ENCODE measurements around the gene TMEM132A. TPM values are rescaled to one million over a fixed set of nuclear protein-coding genes. Genes with fewer than 3 reads are reported as not detected.

Gene TMEM132A
- total RNA-seq, 1 experiment from 2014 or later: 95.5 TPM

DNA sequence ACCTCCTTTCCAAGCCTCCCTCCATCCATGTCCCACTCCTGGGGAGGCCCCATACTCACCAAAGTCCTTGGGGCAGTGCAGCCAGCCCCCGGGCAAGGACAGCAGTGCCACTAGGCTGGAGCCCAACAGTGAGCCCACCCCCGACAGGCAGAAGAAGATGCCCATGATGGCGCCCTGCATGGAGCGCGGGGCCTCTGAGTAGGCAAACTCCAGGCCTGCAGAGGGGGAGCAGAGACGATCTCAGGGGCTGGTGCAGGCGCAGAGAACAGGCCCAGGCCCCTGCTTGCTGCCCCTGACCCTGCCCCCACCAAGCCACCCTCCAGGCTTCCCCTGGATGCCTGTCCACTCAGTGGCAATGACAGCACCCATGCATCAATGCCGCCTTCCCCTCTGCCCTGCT is 13.6 kb downstream of the TMEM132A start:
- Histone ChIP-seq H4K91ac (ENCODE audit: insufficient read length, low read depth, low read length) (no peak overlapping the region), H3K23ac (ENCODE audit: insufficient read length, low read depth, low read length) (no peak overlapping the region), H3K18ac (ENCODE audit: insufficient read length, low read depth, low read length) (no peak overlapping the region), H2BK20ac (ENCODE audit: low read depth, low read length, poor library complexity, severe bottlenecking) (no peak overlapping the region), H3K14ac (ENCODE audit: insufficient read depth, low read length) (no peak overlapping the region), H3T11ph (ENCODE audit: low read length) (no peak overlapping the region), H3K9ac (ENCODE audit: extremely low read depth, insufficient read length, low read length) (no peak overlapping the region), H4K8ac (replicated peaks; ENCODE audit: insufficient read length, low read depth, low read length) (no peak overlapping the region), H2BK15ac (ENCODE audit: low read depth, low read length) (no peak overlapping the region), H2AK5ac (ENCODE audit: insufficient read length, low read length) (no peak overlapping the region), H3K23me2 (ENCODE audit: insufficient read length, low read depth, low read length, poor library complexity, severe bottlenecking) (no peaks in the 10 kb centered on the region), H3K4me2 (ENCODE audit: insufficient read depth, insufficient read length, low read length) (no peak overlapping the region), H2BK12ac (ENCODE audit: insufficient read length, low read depth, low read length) (no peak overlapping the region), H3K4ac (ENCODE audit: low read depth, low read length) (no peak overlapping the region), H3K27ac (ENCODE audit: insufficient read length, low read depth, low read length) (no peak overlapping the region), H2BK120ac (ENCODE audit: low read depth, low read length, poor library complexity, severe bottlenecking) (no peak overlapping the region), H3K56ac (ENCODE audit: insufficient read length, low read depth, low read length) (no peak overlapping the region), H4K5ac (ENCODE audit: insufficient read length, low read depth, low read length) (no peak overlapping the region), H3K4me1 (ENCODE audit: insufficient read depth, low read length) (no peaks in the 10 kb centered on the region), H3K9me3 (ENCODE audit: control insufficient read depth, low read depth, low read length) (no peaks in the 10 kb centered on the region), H4K20me1 (ENCODE audit: control insufficient read depth, insufficient read depth, insufficient read length) (no peaks in the 10 kb centered on the region), H3K27me3 (ENCODE audit: insufficient read depth, low read length) (no peaks in the 10 kb centered on the region), H2AFZ (ENCODE audit: low read length) (no peak overlapping the region), H3K79me2 (ENCODE audit: insufficient read depth, low read length) (no peaks in the 10 kb centered on the region), H2BK5ac (ENCODE audit: insufficient read length, low read length) (no peak overlapping the region), H3K79me1 (ENCODE audit: insufficient read depth, low read depth, low read length, poor library complexity, severe bottlenecking) (no peaks in the 10 kb centered on the region)
- Mint-ChIP-seq H3K36me3 (ENCODE audit: insufficient read depth in 1 of 3, low read depth in 3 of 3) (peaks cover 4 to 26% (median 19%) of the 10 kb centered on the region in 3 experiments; a peak in 6 of 7 replicates), H3K4me1 (peaks cover 7 to 11% of the 10 kb centered on the region in 2 experiments; a peak in 3 of 4 replicates), H3K9me3 (no peaks in the 10 kb centered on the region), H3K27ac (peak overlapping the region in 2 of 3 experiments; percentile 44 to 47; a peak in 1 of 7 replicates), H3K27me3 (ENCODE audit: low read depth) (peaks cover 3% of the 10 kb centered on the region), H3K4me3 (no peak overlapping the region)
- TF ChIP-seq, protein P1, sequence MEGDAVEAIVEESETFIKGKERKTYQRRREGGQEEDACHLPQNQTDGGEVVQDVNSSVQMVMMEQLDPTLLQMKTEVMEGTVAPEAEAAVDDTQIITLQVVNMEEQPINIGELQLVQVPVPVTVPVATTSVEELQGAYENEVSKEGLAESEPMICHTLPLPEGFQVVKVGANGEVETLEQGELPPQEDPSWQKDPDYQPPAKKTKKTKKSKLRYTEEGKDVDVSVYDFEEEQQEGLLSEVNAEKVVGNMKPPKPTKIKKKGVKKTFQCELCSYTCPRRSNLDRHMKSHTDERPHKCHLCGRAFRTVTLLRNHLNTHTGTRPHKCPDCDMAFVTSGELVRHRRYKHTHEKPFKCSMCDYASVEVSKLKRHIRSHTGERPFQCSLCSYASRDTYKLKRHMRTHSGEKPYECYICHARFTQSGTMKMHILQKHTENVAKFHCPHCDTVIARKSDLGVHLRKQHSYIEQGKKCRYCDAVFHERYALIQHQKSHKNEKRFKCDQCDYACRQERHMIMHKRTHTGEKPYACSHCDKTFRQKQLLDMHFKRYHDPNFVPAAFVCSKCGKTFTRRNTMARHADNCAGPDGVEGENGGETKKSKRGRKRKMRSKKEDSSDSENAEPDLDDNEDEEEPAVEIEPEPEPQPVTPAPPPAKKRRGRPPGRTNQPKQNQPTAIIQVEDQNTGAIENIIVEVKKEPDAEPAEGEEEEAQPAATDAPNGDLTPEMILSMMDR (conservative IDR thresholded peaks at IDR 0.05): no peak
- WGBS (ENCODE audit: extremely low coverage, insufficient read length, low lambda C conversion rate): no CpG with 5 or more reads among the region's 8 CpGs
- no peak for DNase-seq
